DOHH2 (cell line): ENCODE results near the gene GASK1A.

Experiments
- H3F3A ChIP-seq: fragments of 200-600 bp; sonication (generic), shearing (Covaris generic); 2 replicates; pipeline ENCODE4 v1.6.0; 2016; ENCODE audit warnings: antibody characterized with exemption, mild to moderate bottlenecking; ENCODE audit not compliant: control insufficient read depth, insufficient read depth
- H3K27ac ChIP-seq: fragments of 200-600 bp; sonication (generic); 2 replicates; pipeline ENCODE4 v1.5.1; 2014; ENCODE audit warnings: low read depth, mild to moderate bottlenecking, low read length, moderate library complexity
- H3K27me3 ChIP-seq: fragments of 200-600 bp; sonication (generic); 2 replicates; pipeline ENCODE4 v1.6.1; 2014; ENCODE audit warnings: mild to moderate bottlenecking, low read length, mixed read lengths; ENCODE audit not compliant: control insufficient read depth
- H3K36me3 ChIP-seq: fragments of 200-600 bp; sonication (generic); 2 replicates; pipeline ENCODE4 v1.6.1; 2014; ENCODE audit warnings: mild to moderate bottlenecking, low read length, moderate library complexity, mixed read lengths; ENCODE audit not compliant: control insufficient read depth
- H3K4me1 ChIP-seq: fragments of 200-600 bp; sonication (generic); 2 replicates; pipeline ENCODE4 v1.6.1; 2014; ENCODE audit warnings: mild to moderate bottlenecking, low read length, mixed read lengths; ENCODE audit not compliant: control insufficient read depth
- H3K4me2 ChIP-seq: fragments of 200-600 bp; sonication (generic); 2 replicates; pipeline ENCODE4 v1.6.0; 2014; ENCODE audit warnings: mild to moderate bottlenecking, low read length, moderate library complexity
- H3K4me3 ChIP-seq: fragments of 200-600 bp; sonication (generic); 2 replicates; pipeline ENCODE4 v1.5.1; 2014; ENCODE audit warnings: mild to moderate bottlenecking, low read length, mixed read lengths
- H3K79me2 ChIP-seq: fragments of 200-600 bp; sonication (generic); 2 replicates; pipeline ENCODE4 v1.6.1; 2014; ENCODE audit warnings: mild to moderate bottlenecking, low read length, mixed read lengths; ENCODE audit not compliant: control insufficient read depth
- H3K9me2 ChIP-seq: fragments of 200-600 bp; sonication (generic); replicated peaks from 2 replicates; pipeline ENCODE4 v1.6.1; 2014; ENCODE audit warnings: mild to moderate bottlenecking, low read length, mixed read lengths; ENCODE audit not compliant: control insufficient read depth
- H3K9me3 ChIP-seq: fragments of 200-600 bp; sonication (generic); 2 replicates; pipeline ENCODE4 v1.6.1; 2014; ENCODE audit warnings: antibody characterized with exemption, low read length, mixed read lengths; ENCODE audit not compliant: control insufficient read depth, insufficient read depth
- H4K20me1 ChIP-seq: fragments of 200-600 bp; sonication (generic); 2 replicates; pipeline ENCODE4 v1.6.0; 2014; ENCODE audit warnings: low read depth, mild to moderate bottlenecking, antibody characterized with exemption, low read length, moderate library complexity; ENCODE audit not compliant: control insufficient read depth, insufficient read depth
- EZH2phosphoT487 ChIP-seq: fragments of 200-600 bp; sonication (generic); IDR thresholded peaks from 2 replicates; pipeline ENCODE4 v1.6.1; 2017; ENCODE audit warnings: borderline replicate concordance, mild to moderate bottlenecking, antibody characterized with exemption, low read length, moderate library complexity, mixed read lengths
- TF ChIP-seq, protein P1 (sequence below): fragments of 200-600 bp; sonication (generic); IDR thresholded peaks from one replicate; pipeline ENCODE4 v1.5.1; 2014; ENCODE audit warnings: antibody characterized with exemption, mild to moderate bottlenecking, low read depth, low read length; ENCODE audit not compliant: poor library complexity, severe bottlenecking

The GASK1A gene

DNA sequence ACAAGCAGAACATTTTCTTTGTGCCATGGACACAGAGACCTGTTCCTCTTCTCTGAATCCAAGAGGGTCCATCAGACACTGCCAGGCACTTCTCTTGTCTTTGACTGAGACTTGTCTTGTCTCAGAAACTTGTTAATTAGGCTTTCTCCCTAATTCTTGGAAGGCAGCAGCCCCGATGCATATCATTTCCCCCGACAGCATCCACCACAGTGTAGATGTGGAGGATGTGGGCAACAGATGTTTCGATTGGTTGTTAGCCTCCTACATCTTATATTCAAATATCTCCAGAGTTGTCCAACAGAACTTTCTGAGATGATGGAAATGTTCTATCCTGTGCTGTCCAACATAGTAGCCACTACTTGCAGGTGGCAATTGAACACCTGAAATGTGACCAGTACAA, 15.5 kb downstream of the GASK1A start:
- Histone ChIP-seq H3K4me3 (no peak overlapping the region), H3K27me3 (no peaks in the 10 kb centered on the region), H3K4me2 (no peak overlapping the region), H3K9me3 (no peaks in the 10 kb centered on the region), H3K9me2 (no peaks in the 10 kb centered on the region), H3K27ac (no peak overlapping the region), H3F3A (no peaks in the 10 kb centered on the region), H4K20me1 (no peaks in the 10 kb centered on the region), H3K36me3 (no peaks in the 10 kb centered on the region), H3K4me1 (no peaks in the 10 kb centered on the region), H3K79me2 (no peaks in the 10 kb centered on the region)
- no peak for TF ChIP-seq EZH2phosphoT487
- TF ChIP-seq, protein P1, sequence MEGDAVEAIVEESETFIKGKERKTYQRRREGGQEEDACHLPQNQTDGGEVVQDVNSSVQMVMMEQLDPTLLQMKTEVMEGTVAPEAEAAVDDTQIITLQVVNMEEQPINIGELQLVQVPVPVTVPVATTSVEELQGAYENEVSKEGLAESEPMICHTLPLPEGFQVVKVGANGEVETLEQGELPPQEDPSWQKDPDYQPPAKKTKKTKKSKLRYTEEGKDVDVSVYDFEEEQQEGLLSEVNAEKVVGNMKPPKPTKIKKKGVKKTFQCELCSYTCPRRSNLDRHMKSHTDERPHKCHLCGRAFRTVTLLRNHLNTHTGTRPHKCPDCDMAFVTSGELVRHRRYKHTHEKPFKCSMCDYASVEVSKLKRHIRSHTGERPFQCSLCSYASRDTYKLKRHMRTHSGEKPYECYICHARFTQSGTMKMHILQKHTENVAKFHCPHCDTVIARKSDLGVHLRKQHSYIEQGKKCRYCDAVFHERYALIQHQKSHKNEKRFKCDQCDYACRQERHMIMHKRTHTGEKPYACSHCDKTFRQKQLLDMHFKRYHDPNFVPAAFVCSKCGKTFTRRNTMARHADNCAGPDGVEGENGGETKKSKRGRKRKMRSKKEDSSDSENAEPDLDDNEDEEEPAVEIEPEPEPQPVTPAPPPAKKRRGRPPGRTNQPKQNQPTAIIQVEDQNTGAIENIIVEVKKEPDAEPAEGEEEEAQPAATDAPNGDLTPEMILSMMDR: no peak

DNA sequence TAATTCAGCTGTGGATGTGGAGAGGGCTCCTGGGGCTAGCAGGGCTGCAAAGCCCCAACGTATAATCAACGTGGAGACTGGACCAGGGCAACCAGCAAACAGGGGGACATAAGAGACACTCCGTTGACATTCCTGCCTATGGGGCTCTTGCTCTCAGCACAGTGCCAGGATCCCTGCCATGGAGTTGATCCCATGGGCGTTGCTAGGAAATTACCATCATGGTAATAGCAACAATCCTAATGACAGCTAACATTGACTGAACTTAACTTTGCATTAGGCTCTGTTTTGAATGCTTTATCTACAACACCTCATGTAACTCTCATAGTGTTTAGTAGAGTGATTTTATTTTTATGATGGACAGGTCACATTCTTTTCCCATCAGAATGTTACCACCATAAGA, 16.9 kb downstream of the GASK1A start:
- no peak overlapping the region for H3K4me2 ChIP-seq
- no peaks in the 10 kb centered on the region for H3K27me3 ChIP-seq
- no peak overlapping the region for H3K4me3 ChIP-seq
- no peaks in the 10 kb centered on the region for H4K20me1 ChIP-seq
- H3K9me3 ChIP-seq: no peaks in the 10 kb centered on the region
- no peaks in the 10 kb centered on the region for H3K79me2 ChIP-seq
- H3K36me3 ChIP-seq: no peaks in the 10 kb centered on the region
- H3F3A ChIP-seq: no peaks in the 10 kb centered on the region
- H3K4me1 ChIP-seq: no peaks in the 10 kb centered on the region
- TF ChIP-seq EZH2phosphoT487: no peak
- TF ChIP-seq, protein P1: no peak
- no peak overlapping the region for H3K27ac ChIP-seq
- H3K9me2 ChIP-seq: no peaks in the 10 kb centered on the region

DNA sequence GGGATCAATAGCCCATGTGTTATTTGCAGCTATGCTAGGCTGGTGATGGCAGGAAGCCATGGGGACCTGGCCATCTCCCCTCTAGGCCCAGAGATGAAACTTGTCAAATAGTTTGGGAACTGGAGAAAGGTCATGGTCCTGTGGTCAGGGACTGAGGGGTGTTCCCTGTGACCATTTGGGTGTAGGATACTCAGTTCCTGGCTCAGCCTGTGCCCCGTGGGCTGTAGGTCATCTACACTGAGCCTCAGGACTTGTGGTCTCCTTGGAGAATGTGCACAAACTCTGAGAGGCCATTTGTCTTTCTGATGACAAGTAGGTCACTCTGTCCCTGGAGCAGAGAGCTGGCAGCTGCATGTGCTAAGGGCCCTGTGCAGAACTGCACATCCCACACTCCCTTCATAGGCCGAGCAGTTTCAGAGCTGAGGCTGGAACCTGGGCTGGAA, 17.5 kb downstream of the GASK1A start:
- no peaks in the 10 kb centered on the region for H3K9me3 ChIP-seq
- no peaks in the 10 kb centered on the region for H3K79me2 ChIP-seq
- TF ChIP-seq, protein P1: no peak
- no peak for TF ChIP-seq EZH2phosphoT487
- H3K27ac ChIP-seq: no peak overlapping the region
- H3K36me3 ChIP-seq: no peaks in the 10 kb centered on the region
- no peaks in the 10 kb centered on the region for H3K9me2 ChIP-seq
- no peaks in the 10 kb centered on the region for H3F3A ChIP-seq
- no peaks in the 10 kb centered on the region for H4K20me1 ChIP-seq
- no peaks in the 10 kb centered on the region for H3K27me3 ChIP-seq
- H3K4me1 ChIP-seq: no peaks in the 10 kb centered on the region
- no peak overlapping the region for H3K4me3 ChIP-seq
- no peak overlapping the region for H3K4me2 ChIP-seq

DNA sequence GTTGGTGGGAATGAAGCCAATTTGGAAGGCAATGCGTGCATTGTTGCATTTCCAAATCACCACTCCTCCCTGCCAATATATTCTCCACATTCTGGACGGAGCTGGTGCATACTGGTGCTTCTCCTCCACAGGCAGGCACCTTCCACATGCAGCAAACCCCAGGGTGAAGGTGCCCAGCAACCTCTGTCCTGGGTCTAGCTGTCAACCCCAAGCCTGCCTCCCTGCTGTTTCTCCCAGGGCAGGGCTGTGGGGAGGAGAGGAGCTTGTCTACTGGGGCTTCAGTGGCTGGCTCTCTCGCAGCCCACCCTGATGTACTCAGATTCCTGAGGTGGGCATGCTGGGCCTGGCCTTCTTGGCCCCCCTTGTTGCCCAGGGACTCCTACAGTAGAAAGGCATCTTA, 20.1 kb downstream of the GASK1A start:
- no peaks in the 10 kb centered on the region for H4K20me1 ChIP-seq
- no peaks in the 10 kb centered on the region for H3F3A ChIP-seq
- H3K4me1 ChIP-seq: no peaks in the 10 kb centered on the region
- H3K4me3 ChIP-seq: no peak overlapping the region
- H3K27me3 ChIP-seq: no peaks in the 10 kb centered on the region
- H3K4me2 ChIP-seq: no peak overlapping the region
- no peak overlapping the region for H3K27ac ChIP-seq
- H3K79me2 ChIP-seq: no peaks in the 10 kb centered on the region
- no peaks in the 10 kb centered on the region for H3K9me3 ChIP-seq
- no peaks in the 10 kb centered on the region for H3K36me3 ChIP-seq
- TF ChIP-seq, protein P1: no peak
- TF ChIP-seq EZH2phosphoT487: no peak
- H3K9me2 ChIP-seq: no peaks in the 10 kb centered on the region
